Tibial nerve (tissue), 4 donors: ENCODE measurements around the gene C5orf58. TPM values are rescaled to one million over a fixed set of nuclear protein-coding genes. Genes with fewer than 3 reads are reported as not detected.
"Not testable (repeated sequence)": the region's sequence is repeated elsewhere in the genome, so short reads cannot be mapped to it uniquely, and the experiment has no call there.

Experiments used
- DNase-seq, 2 donors: peaks; one replicate each; pipeline ENCODE4 v3.0.0-alpha.2; 2019; ENCODE audit warnings: low spot score in 2 of 2
- H3K27ac ChIP-seq, 4 donors: fragments of 200-600 bp; sonication (generic) in 3 of 4; one replicate each; pipeline ENCODE4 v1.5.1; 2017 to 2019; ENCODE audit warnings: mild to moderate bottlenecking in 1 of 4
- H3K27me3 ChIP-seq, 2 donors: fragments of 200-600 bp; sonication (generic) in 1 of 2; one replicate each; pipeline versions ENCODE4 v1.5.1 to v1.6.0; 2017 to 2019
- H3K36me3 ChIP-seq, 3 donors: fragments of 200-600 bp; sonication (generic); one replicate each; pipeline ENCODE4 v1.5.1; 2018 to 2019
- H3K4me1 ChIP-seq, 4 donors: fragments of 200-600 bp; sonication (generic) in 3 of 4; one replicate each; pipeline ENCODE4 v1.5.1; 2017 to 2019
- H3K4me3 ChIP-seq, 4 donors: fragments of 200-600 bp; sonication (generic) in 3 of 4; one replicate each; pipeline ENCODE4 v1.5.1; 2017 to 2019; ENCODE audit warnings: mild to moderate bottlenecking in 1 of 4, moderate library complexity in 1 of 4
- H3K9me3 ChIP-seq, 4 donors: fragments of 200-600 bp; sonication (generic) in 3 of 4; one replicate each; pipeline ENCODE4 v1.5.1; 2017 to 2019
- CTCF ChIP-seq, 5 experiments: fragments of 200-600 bp in 3 of 5; fragments of 450-650 bp in 2 of 5; sonication (generic) in 3 of 5; IDR thresholded peaks; one replicate each; pipeline ENCODE4 v1.5.1; 2016 to 2019; ENCODE audit warnings: antibody characterized with exemption in 5 of 5, mild to moderate bottlenecking in 3 of 5, moderate library complexity in 2 of 5
- EP300 ChIP-seq, 2 donors: sonication (generic); formaldehyde crosslinking; IDR thresholded peaks; one replicate each; pipeline ENCODE4 v1.6.1; 2017; ENCODE audit warnings: antibody characterized with exemption in 2 of 2, mild to moderate bottlenecking in 1 of 2
- POLR2A ChIP-seq, 2 donors: fragments of 450-650 bp; IDR thresholded peaks; one replicate each; pipeline ENCODE4 v1.6.1; 2017; ENCODE audit warnings: antibody characterized with exemption in 2 of 2, mild to moderate bottlenecking in 2 of 2, moderate library complexity in 2 of 2
- WGBS, 2 donors: methylation state at CpG; one replicate each; pipeline ENCODE4 v1.1.5; 2018; 5-methylcytosine and 5-hydroxymethylcytosine counted together
- total RNA-seq, 4 donors: library from RNA; depleted of rRNA; stranded (reverse); fragments of >200 nt; gene quantifications; one replicate each; pipeline ENCODE4 v1.1.0, GENCODE V29; 2016

Gene C5orf58
- total RNA-seq, 4 donors from 2014 or later: 1.5 TPM; not detected in 3

GRCh38 chr5:170238456-170239196 lies 5.8 kb downstream of the C5orf58 start:
- TF ChIP-seq CTCF (IDR thresholded peaks at IDR 0.05) (no peak), EP300 (IDR thresholded peaks at IDR 0.05) (peak; percentile 58 to 78), POLR2A (IDR thresholded peaks at IDR 0.05) (no peak)
- 41 to 47% methylated on average over 1 of the region's 1 CpG for WGBS, 2 donors
- DNase-seq: no peak
- Histone ChIP-seq H3K4me1 (peaks cover 0 to 21% (median 3%) of the 10 kb centered on the region in 4 donors), H3K27me3 (no peaks in the 10 kb centered on the region), H3K27ac (peak overlapping the region; percentile 45 to 87 (median 68)), H3K36me3 (no peaks in the 10 kb centered on the region), H3K9me3 (no peaks in the 10 kb centered on the region), H3K4me3 (no peak overlapping the region)

GRCh38 chr5:170245436-170245835 lies 12.7 kb downstream of the C5orf58 start:
- not testable (repeated sequence) for H3K36me3 ChIP-seq, H3K9me3 ChIP-seq, H3K4me3 ChIP-seq, H3K27ac ChIP-seq, H3K27me3 ChIP-seq, DNase-seq
- WGBS, 2 donors: 87 to 95% methylated on average over 19 to 23 of the region's 23 CpGs
- peaks cover 0 to 27% (median 2%) of the 10 kb centered on the region in 4 donors for H3K4me1 ChIP-seq

- Histone ChIP-seq H3K4me3 (no peak overlapping the region), H3K4me1 (peaks cover 0 to 29% (median 2%) of the 10 kb centered on the region in 4 donors), H3K27ac (peak overlapping the region in 1 of 4 donors; percentile 53), H3K27me3 (no peaks in the 10 kb centered on the region), H3K36me3 (no peaks in the 10 kb centered on the region), H3K9me3 (no peaks in the 10 kb centered on the region)
- WGBS, 2 donors: 67 to 70% methylated on average over 4 of the region's 4 CpGs
- no peak for DNase-seq
- TF ChIP-seq EP300 (IDR thresholded peaks at IDR 0.05) (no peak), POLR2A (IDR thresholded peaks at IDR 0.05) (no peak), CTCF (IDR thresholded peaks at IDR 0.05) (no peak)
Measured at GRCh38 chr5:170246126-170246870, 13.5 kb downstream of the C5orf58 start.

- TF ChIP-seq CTCF (IDR thresholded peaks at IDR 0.05) (no peak), EP300 (IDR thresholded peaks at IDR 0.05) (peak in 1 of 2 donors; percentile 68), POLR2A (IDR thresholded peaks at IDR 0.05) (no peak)
Measured at GRCh38 chr5:170247363-170247762, 14.6 kb downstream of the C5orf58 start.

GRCh38 chr5:170248172-170248930 lies 15.6 kb downstream of the C5orf58 start:
- no peaks in the 10 kb centered on the region for H3K9me3 ChIP-seq
- 80 to 83% methylated on average over 6 of the region's 6 CpGs for WGBS, 2 donors
- no peak for DNase-seq

More at GRCh38 chr5:170247363-170247762, 14.6 kb downstream of the C5orf58 start:
- peaks cover 0 to 39% (median 5%) of the 10 kb centered on the region in 4 donors for H3K4me1 ChIP-seq
- DNase-seq: no peak
- H3K9me3 ChIP-seq: no peaks in the 10 kb centered on the region
- H3K27me3 ChIP-seq: no peaks in the 10 kb centered on the region
- peak overlapping the region in 2 of 4 donors; percentile 55 to 66 for H3K27ac ChIP-seq
- H3K4me3 ChIP-seq: no peak overlapping the region
- 54 to 56% methylated on average over 2 of the region's 2 CpGs for WGBS, 2 donors
- H3K36me3 ChIP-seq: no peaks in the 10 kb centered on the region

GRCh38 chr5:170248931-170249227 lies 16.1 kb downstream of the C5orf58 start:
- not testable (repeated sequence) for DNase-seq, H3K27ac ChIP-seq, H3K9me3 ChIP-seq, H3K27me3 ChIP-seq, H3K36me3 ChIP-seq, H3K4me3 ChIP-seq
- H3K4me1 ChIP-seq: peaks cover 0 to 52% (median 10%) of the 10 kb centered on the region in 4 donors
- WGBS, 2 donors: 70 to 96% methylated on average over 4 of the region's 4 CpGs

More at GRCh38 chr5:170248172-170248930, 15.6 kb downstream of the C5orf58 start:
- Histone ChIP-seq H3K4me3 (no peak overlapping the region), H3K27ac (peak overlapping the region in 2 of 4 donors; percentile 55 to 66), H3K4me1 (peaks cover 0 to 49% (median 7%) of the 10 kb centered on the region in 4 donors), H3K36me3 (no peaks in the 10 kb centered on the region), H3K27me3 (no peaks in the 10 kb centered on the region)
- TF ChIP-seq CTCF (IDR thresholded peaks at IDR 0.05) (no peak), EP300 (IDR thresholded peaks at IDR 0.05) (no peak), POLR2A (IDR thresholded peaks at IDR 0.05) (no peak)
